Ishikawa (cell line): Measurements from ENCODE around the gene COX8A.

Experiments
- CREB1 ChIP-seq: IDR thresholded peaks from 2 replicates; pipeline ENCODE4 v1.6.1; 2012; ENCODE audit warnings: low read depth
- EGR1 ChIP-seq: IDR thresholded peaks from 2 replicates; pipeline ENCODE4 v1.6.1; 2012
- EP300 ChIP-seq: IDR thresholded peaks from 2 replicates; pipeline ENCODE4 v1.6.1; 2012; ENCODE audit warnings: borderline replicate concordance
- FOXM1 ChIP-seq: IDR thresholded peaks from 2 replicates; pipeline ENCODE4 v1.6.1; 2012; ENCODE audit warnings: low read depth, borderline replicate concordance
- RAD21 ChIP-seq: IDR thresholded peaks from 2 replicates; pipeline ENCODE4 v1.6.1; 2012; ENCODE audit warnings: low read depth
- TAF1 ChIP-seq: IDR thresholded peaks from 2 replicates; pipeline ENCODE4 v1.6.1; 2012; ENCODE audit warnings: low read depth, mild to moderate bottlenecking
- TCF12 ChIP-seq: IDR thresholded peaks from 2 replicates; pipeline ENCODE4 v1.6.1; 2012; ENCODE audit warnings: low read depth
- YY1 ChIP-seq: IDR thresholded peaks from 2 replicates; pipeline ENCODE4 v1.6.1; 2012; ENCODE audit warnings: low read depth
- ZBTB7A ChIP-seq: IDR thresholded peaks from 2 replicates; pipeline ENCODE4 v1.6.1; 2012; ENCODE audit warnings: low read depth
- TF ChIP-seq, protein P1 (sequence below): IDR thresholded peaks from 2 replicates; pipeline ENCODE4 v1.6.1; 2012; ENCODE audit warnings: low read depth, mild to moderate bottlenecking
- TF ChIP-seq, protein P2 (sequence below): IDR thresholded peaks from 2 replicates; pipeline ENCODE4 v1.6.1; 2012

DNA sequence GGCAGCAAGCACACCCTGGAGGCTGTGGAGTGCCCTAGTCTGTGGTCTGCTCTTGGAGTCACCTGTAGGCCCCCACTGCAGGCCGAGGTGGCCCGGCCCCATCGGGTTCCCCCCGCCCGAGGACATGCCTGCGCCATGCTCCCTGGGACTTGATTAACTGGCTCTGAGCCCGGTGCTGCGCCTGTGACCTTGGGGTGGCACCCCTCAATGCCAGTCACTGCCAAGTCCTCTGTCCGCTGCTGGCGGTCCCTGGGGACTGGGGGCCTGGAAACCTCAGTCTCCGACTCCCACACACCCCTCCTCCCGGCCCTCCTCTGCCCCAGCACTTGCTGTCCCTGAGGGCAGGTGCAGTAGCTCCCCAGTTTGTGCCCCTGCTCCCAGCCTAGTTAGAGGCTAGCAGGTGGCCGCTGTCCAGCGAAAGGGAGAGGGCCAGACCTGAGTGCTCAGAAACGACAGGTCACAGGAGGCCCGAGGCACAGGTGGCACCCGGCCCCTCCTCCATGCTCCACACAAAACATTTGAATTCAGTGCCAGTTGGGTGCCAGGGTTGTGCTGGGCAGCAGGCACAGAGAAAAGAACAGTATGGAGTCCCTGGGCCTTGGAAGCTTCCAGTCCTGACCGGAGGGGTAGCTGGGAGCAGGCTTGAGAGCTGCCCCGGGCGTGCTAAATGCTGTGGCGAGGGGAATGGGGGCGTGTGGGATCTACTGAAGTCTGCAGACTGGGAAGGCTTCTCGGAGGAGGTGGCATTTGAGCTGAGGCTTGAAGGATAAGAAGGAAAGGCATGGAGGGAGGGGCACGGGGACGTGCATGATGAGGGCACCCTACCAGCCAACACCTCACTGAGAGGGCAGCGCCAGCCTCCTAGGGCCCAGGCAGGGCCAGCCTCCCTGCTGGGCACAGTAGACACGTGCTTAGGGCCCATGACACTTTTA lies 45.0 kb downstream of the COX8A start:
- TF ChIP-seq EP300 (no peak), FOXM1 (no peak), ZBTB7A (no peak), RAD21 (no peak), YY1 (no peak), EGR1 (no peak), CREB1 (no peak), TAF1 (no peak), TCF12 (no peak)
- TF ChIP-seq, protein P1, sequence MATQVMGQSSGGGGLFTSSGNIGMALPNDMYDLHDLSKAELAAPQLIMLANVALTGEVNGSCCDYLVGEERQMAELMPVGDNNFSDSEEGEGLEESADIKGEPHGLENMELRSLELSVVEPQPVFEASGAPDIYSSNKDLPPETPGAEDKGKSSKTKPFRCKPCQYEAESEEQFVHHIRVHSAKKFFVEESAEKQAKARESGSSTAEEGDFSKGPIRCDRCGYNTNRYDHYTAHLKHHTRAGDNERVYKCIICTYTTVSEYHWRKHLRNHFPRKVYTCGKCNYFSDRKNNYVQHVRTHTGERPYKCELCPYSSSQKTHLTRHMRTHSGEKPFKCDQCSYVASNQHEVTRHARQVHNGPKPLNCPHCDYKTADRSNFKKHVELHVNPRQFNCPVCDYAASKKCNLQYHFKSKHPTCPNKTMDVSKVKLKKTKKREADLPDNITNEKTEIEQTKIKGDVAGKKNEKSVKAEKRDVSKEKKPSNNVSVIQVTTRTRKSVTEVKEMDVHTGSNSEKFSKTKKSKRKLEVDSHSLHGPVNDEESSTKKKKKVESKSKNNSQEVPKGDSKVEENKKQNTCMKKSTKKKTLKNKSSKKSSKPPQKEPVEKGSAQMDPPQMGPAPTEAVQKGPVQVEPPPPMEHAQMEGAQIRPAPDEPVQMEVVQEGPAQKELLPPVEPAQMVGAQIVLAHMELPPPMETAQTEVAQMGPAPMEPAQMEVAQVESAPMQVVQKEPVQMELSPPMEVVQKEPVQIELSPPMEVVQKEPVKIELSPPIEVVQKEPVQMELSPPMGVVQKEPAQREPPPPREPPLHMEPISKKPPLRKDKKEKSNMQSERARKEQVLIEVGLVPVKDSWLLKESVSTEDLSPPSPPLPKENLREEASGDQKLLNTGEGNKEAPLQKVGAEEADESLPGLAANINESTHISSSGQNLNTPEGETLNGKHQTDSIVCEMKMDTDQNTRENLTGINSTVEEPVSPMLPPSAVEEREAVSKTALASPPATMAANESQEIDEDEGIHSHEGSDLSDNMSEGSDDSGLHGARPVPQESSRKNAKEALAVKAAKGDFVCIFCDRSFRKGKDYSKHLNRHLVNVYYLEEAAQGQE: peak; percentile 44; the same call in 1 of the 2 replicates
- TF ChIP-seq, protein P2, sequence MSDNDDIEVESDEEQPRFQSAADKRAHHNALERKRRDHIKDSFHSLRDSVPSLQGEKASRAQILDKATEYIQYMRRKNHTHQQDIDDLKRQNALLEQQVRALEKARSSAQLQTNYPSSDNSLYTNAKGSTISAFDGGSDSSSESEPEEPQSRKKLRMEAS: no peak
